Osteoblast (primary cell): ENCODE measurements around the gene RPS14. TPM values are rescaled to one million over a fixed set of nuclear protein-coding genes. Genes with fewer than 3 reads are reported as not detected.

ENCODE experiments used
- DNase-seq: peaks from one replicate; pipeline ENCODE4 v3.0.0; 2011; ENCODE audit warnings: low spot score, mixed read lengths; ENCODE audit not compliant: insufficient read length; ENCODE audit errors: missing footprints
- H2AFZ ChIP-seq: 2 replicates; pipeline ENCODE4 v1.6.0; 2011; ENCODE audit warnings: mild to moderate bottlenecking, low read length
- H3K27ac ChIP-seq: 2 replicates; pipeline ENCODE4 v1.5.1; 2011; ENCODE audit warnings: mild to moderate bottlenecking, low read depth, low read length, moderate library complexity
- H3K27me3 ChIP-seq: 2 replicates; pipeline ENCODE4 v1.6.0; 2012; ENCODE audit warnings: mild to moderate bottlenecking, control low read depth, inconsistent platforms, low read length, moderate library complexity; ENCODE audit not compliant: insufficient read depth
- H3K36me3 ChIP-seq: 2 replicates; pipeline ENCODE4 v1.5.1; 2011; ENCODE audit warnings: mild to moderate bottlenecking, low read length, control low read depth, moderate library complexity; ENCODE audit not compliant: insufficient read depth
- H3K4me1 ChIP-seq: 2 replicates; pipeline ENCODE4 v1.5.1; 2011; ENCODE audit warnings: mild to moderate bottlenecking, low read length, control low read depth, moderate library complexity; ENCODE audit not compliant: insufficient read depth
- H3K4me2 ChIP-seq: 2 replicates; pipeline ENCODE4 v1.6.0; 2011; ENCODE audit warnings: mild to moderate bottlenecking, low read length; ENCODE audit not compliant: insufficient read depth
- H3K4me3 ChIP-seq: fragments of 200-600 bp; sonication (generic); 3 replicates; pipeline ENCODE4 v1.5.1; 2012; ENCODE audit warnings: mild to moderate bottlenecking, low read length, inconsistent platforms; ENCODE audit not compliant: insufficient read depth
- H3K79me2 ChIP-seq: 2 replicates; pipeline ENCODE4 v1.6.0; 2012; ENCODE audit warnings: mild to moderate bottlenecking, low read length, control low read depth, inconsistent platforms; ENCODE audit not compliant: insufficient read depth
- H3K9me3 ChIP-seq: 2 replicates; pipeline ENCODE4 v1.5.1; 2011; ENCODE audit warnings: low read depth, low read length, control low read depth
- H4K20me1 ChIP-seq: 2 replicates; pipeline ENCODE4 v1.6.0; 2012; ENCODE audit warnings: mild to moderate bottlenecking, low read length, control low read depth; ENCODE audit not compliant: insufficient read depth
- CTCF ChIP-seq: IDR thresholded peaks from 2 replicates; pipeline ENCODE4 v1.5.1; 2011; ENCODE audit warnings: mild to moderate bottlenecking, low read depth, low read length, moderate library complexity; ENCODE audit errors: extremely low read depth
- total RNA-seq: library from RNA; depleted of rRNA; stranded (reverse); fragments of >200 nt; gene quantifications from 2 replicates; pipeline ENCODE4 v1.2.3, GENCODE V29; 2012

RPS14 gene
- total RNA-seq, 1 donor = 1,720 TPM

GRCh38 chr5:150413176-150413901, 36.2 kb downstream of the RPS14 start:
- peak; percentile 26 for DNase-seq
- Histone ChIP-seq H4K20me1 (no peaks in the 10 kb centered on the region), H3K4me1 (peaks cover 8% of the 10 kb centered on the region), H2AFZ (peak overlapping the region; percentile 93), H3K27me3 (no peaks in the 10 kb centered on the region), H3K36me3 (no peaks in the 10 kb centered on the region), H3K79me2 (no peaks in the 10 kb centered on the region), H3K27ac (peak overlapping the region; percentile 54), H3K9me3 (no peaks in the 10 kb centered on the region), H3K4me3 (peak overlapping the region; percentile 73), H3K4me2 (peak overlapping the region; percentile 84)
- TF ChIP-seq CTCF = no peak

- Histone ChIP-seq H3K4me3 (peak within 1 kb of the TSS; percentile 73), H3K27ac (peak within 1 kb of the TSS; percentile 54), H4K20me1 (no peaks in the 10 kb centered on the region), H3K4me2 (peak within 1 kb of the TSS; percentile 84), H3K36me3 (no peaks in the 10 kb centered on the region), H3K27me3 (no peaks in the 10 kb centered on the region), H3K79me2 (no peaks in the 10 kb centered on the region), H3K9me3 (no peaks in the 10 kb centered on the region), H3K4me1 (peaks cover 8% of the 10 kb centered on the region), H2AFZ (peak within 1 kb of the TSS; percentile 93)
- TF ChIP-seq CTCF = no peak
- DNase-seq = peak; percentile 60
These were observed 37.0 kb downstream of the RPS14 start, which contains the start of gene CD74 for GRCh38 chr5:150412319-150413175. CD74 (minus strand) TSS chr5:150412910; CDS start chr5:150412749, 161 bp downstream.

GRCh38 chr5:150411245-150411979, 38.1 kb downstream of the RPS14 start:
- Histone ChIP-seq H2AFZ (no peak overlapping the region), H3K27me3 (no peaks in the 10 kb centered on the region), H3K4me1 (peaks cover 8% of the 10 kb centered on the region), H3K79me2 (no peaks in the 10 kb centered on the region), H3K9me3 (no peaks in the 10 kb centered on the region), H3K4me2 (peak overlapping the region; percentile 16), H3K4me3 (no peak overlapping the region), H3K27ac (peak overlapping the region; percentile 29), H3K36me3 (no peaks in the 10 kb centered on the region), H4K20me1 (no peaks in the 10 kb centered on the region)
- TF ChIP-seq CTCF = no peak
- peak; percentile 59 for DNase-seq
